Measurements from ENCODE around the gene GARIN5A. TPM values are rescaled to one million over a fixed set of nuclear protein-coding genes. Genes with fewer than 3 reads are reported as not detected.

Gene GARIN5A
- total RNA-seq: 1.3 TPM

GRCh38 chr19:50476224-50476906, at the start of gene GARIN5A, which contains the start of gene EMC10:
GARIN5A (minus strand) TSS chr19:50476848; CDS start chr19:50476388, 460 bp downstream.
EMC10 (plus strand) TSS chr19:50476507; CDS start chr19:50476545, 38 bp downstream.

GRCh38 chr19:50513746-50514345, 37.2 kb upstream of the GARIN5A start, which contains the start of gene ASPDH:
ASPDH (minus strand) TSS chr19:50513913; CDS start chr19:50513823, 90 bp downstream.

DNA sequence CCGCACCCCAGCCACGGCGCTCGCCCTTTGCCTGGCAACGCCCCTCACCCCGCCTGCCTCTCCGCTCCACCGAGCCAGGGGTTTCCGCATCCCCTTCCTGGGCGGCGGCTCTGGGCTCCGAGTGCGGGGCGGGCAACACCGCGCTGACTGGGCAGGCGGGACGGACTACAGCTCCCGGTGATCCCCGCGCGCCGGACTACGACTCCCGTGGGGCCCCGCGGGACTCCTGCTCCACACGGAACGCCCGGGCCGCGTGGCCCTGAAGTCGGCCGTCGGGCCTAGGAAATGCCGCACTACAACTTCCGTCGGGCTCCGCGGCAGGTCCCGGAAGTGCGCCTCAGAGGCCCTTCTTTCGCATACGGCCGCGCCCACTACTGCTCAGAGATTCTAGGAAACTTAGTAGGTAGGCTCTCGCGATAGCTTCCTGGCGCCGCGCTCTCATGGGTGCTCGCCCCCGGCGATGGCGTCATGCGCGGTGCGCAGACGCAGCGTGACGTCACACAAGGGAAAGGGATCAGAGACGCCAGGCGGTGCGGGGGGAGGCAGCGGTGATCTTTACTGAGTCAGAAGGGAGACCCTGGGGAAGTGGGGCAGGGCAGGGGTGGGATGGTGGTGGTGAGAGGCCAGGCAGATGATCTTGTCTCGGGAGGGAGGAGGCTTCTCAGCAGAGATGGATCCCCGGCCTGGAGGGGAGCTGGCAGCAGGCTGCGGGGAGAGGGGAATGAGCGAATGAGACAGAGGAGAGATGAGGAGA, 34.6 kb upstream of the GARIN5A start, which contains the start of gene JOSD2:
JOSD2 (minus strand) TSS at position 123 of the 754 bp plus-strand sequence. CDS start 760 bp downstream, outside the sequence.

GRCh38 chr19:50432221-50433028, 44.2 kb downstream of the GARIN5A start, which contains the start of gene MYBPC2:
MYBPC2 (plus strand) TSS chr19:50432892; CDS start chr19:50432954, 62 bp downstream.

GRCh38 chr19:50418176-50419021, 58.2 kb downstream of the GARIN5A start, which contains the start of gene SPIB:
SPIB (plus strand) TSS chr19:50418938; CDS start chr19:50418963, 25 bp downstream.

Other genes with a start within 250 kb of the GARIN5A start
- 5.9 TPM for gene KCNC3, start 147.5 kb downstream of the GARIN5A start, total RNA-seq
- 0.63 TPM for gene NAPSA, start 111.2 kb downstream of the GARIN5A start, total RNA-seq
- gene NR1H2, start 100.4 kb downstream of the GARIN5A start, total RNA-seq: 26.6 TPM
- 18.8 TPM for gene POLD1, start 92.5 kb downstream of the GARIN5A start, total RNA-seq
- gene SPIB, start 57.9 kb downstream of the GARIN5A start, total RNA-seq: not detected
- not detected for gene MYBPC2, start 44.0 kb downstream of the GARIN5A start, total RNA-seq
- gene EMC10, start 341 bp downstream of the GARIN5A start, total RNA-seq: 51.3 TPM
- gene JOSD2, start 34.3 kb upstream of the GARIN5A start, total RNA-seq: 4.4 TPM
- 0.94 TPM for gene ASPDH, start 37.1 kb upstream of the GARIN5A start, total RNA-seq
- 79.8 TPM for gene LRRC4B, start 91.6 kb upstream of the GARIN5A start, total RNA-seq
- 24.7 TPM for gene SYT3, start 163.0 kb upstream of the GARIN5A start, total RNA-seq
- gene C19orf81, start 172.6 kb upstream of the GARIN5A start, total RNA-seq: not detected
- gene SHANK1, start 243.0 kb upstream of the GARIN5A start, total RNA-seq: 49.1 TPM
- 2.5 TPM for gene CLEC11A, start 246.5 kb upstream of the GARIN5A start, total RNA-seq

Measured in parietal lobe (tissue), 1 donor.